NCI-H146 (cell line): ENCODE measurements around the gene MAT2A.
"Not testable (repeated sequence)": the region's sequence is repeated elsewhere in the genome, so short reads cannot be mapped to it uniquely, and the experiment has no call there.

Experiments used
- DNase-seq: peaks from one replicate; lab custom pipeline; 2025; lab: John Stamatoyannopoulos, UW

The MAT2A gene

GRCh38 chr2:85524336-85524908 is 14.5 kb upstream of the MAT2A start:
- DNase-seq: no peak

DNA sequence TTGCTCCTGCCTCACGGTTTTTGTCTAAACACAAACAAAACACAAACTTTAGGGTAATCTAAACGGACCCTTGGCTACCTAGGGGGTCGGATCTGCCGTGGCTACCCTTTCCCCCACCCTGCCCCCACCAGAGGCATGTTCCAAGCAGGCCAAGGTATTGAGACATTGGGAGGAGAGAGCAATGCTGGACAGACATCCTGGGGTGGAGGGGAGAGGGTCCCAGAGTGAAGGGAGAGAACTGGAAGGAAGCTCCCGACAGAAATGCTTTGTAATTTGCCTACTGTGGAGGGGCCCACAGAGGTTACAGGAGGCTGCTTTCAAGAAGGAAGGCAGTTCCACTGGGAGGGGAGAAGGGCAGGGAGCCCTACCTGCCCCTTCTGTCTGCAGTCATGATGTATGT is 13.9 kb upstream of the MAT2A start:
- DNase-seq: no peak

DNA sequence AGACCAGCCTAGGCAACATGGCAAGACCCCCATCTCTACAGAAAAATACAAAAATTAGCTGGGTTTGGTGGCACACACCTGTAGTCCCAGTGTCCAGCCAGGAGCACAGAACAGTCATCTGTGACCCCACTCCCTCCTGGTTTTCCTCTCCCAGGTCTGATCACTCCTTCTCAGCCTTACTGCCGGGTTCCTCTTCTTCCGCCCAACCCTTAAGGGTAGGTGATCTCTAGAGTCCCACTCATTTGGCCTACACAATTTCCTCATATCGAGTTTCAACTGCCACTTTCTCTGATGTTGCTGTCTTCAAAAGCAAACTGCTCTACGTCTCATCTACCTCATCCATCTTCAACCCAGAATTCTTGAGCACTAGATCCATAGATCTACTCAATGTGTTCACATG is 13.4 kb upstream of the MAT2A start:
- DNase-seq: no peak

DNA sequence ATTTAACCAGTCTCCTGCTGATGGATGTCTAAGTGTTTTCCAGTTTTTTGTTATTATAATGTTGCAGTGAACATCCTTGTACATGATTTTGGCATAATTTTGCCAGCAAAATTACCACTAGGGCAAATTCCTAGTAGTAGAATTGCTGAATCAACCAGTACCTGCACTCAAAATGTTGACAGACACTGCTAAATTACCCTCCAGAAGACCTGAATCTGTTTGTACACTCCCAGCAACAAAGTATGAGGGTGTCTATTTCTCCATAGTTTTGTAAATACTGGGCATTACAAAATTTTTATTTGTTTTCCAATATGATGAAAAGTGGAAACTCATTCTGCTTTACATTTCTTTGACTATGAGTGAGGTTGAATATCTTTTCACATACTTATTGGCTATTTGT is 11.2 kb upstream of the MAT2A start:
- DNase-seq: no peak

DNA sequence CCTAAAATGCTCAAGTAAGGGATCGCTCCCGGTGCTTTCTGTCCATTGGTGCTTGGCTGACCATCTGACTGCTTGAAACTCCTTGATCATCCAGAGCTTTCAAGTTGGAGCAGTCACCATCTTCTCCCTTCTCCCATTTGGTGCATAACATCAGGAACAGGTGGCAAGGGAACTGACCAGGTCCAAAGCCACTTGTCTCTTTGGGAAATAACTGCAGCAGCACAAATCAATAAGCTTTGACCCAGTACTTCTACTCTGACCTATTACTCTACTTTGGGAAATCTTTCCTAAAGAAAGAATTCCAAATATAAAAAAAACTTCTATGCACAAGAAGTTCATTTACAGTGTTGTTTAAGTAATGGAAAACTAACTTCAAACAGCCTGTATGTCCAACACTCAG is 10.6 kb upstream of the MAT2A start:
- no peak for DNase-seq

DNA sequence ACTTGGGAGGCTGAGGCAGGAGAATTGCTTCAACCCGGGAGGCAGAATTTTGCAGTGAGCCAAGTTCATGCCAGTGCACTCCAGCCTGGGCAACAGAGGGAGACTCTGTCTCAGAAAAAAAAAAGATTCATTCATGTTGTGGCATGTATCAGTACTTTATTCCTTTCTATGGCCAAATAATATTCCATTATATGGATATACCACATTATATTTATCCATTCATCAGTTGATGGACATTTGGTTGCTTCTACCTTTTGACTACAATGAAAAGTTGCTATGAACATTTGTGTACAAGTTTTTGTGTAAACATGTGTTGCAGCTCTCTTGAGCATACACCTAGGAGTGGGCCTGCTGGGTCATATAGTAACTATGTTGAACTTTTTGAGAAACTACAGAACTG is 9.2 kb upstream of the MAT2A start:
- DNase-seq: no peak

DNA sequence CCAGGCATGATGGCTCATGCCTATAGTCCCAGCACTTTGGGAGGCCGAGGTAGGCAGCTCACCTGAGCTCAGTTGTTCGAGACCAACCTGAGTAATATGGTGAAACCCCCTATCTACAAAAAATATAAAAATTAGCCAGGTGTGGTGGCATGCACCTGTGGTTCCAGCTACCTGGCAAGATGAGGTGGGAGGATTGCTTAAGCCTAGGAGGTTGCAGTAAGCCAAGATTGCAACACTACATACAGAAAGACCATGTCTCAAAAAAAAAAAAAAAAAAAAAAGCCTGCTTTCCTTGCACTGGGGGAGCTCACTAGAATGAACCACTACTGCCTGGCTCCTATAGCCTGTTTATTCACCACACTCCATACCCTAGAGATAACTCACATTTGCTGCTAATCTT is 7.4 kb upstream of the MAT2A start:
- DNase-seq: no peak

- no peak for DNase-seq
Observed at GRCh38 chr2:85534099-85534498, 4.9 kb upstream of the MAT2A start.

DNA sequence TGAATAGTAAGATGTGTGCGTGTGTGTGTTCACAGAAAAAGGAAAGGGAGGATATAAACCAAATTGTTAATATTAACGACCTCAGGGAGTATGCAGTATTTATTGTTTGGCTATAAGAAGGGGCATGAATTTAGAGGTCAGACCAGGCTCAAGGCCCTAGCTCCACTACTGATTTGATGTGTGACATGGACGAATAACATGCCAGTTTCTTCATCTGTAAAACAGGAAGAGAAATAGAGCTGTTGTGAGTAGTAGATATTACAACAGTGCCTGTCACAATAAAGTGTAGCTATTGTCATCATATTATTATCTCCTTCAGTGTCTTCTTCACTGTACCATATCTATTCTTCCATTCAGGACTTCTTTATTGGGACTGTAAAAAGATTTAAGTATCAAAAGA is 4.1 kb upstream of the MAT2A start:
- no peak for DNase-seq

- DNase-seq: no peak
Observed at GRCh38 chr2:85536479-85536878, 2.5 kb upstream of the MAT2A start.

- DNase-seq: peak; percentile 85
Observed at GRCh38 chr2:85537600-85538506, 1.1 kb upstream of the MAT2A start.

- DNase-seq: peak; percentile 68
Observed at GRCh38 chr2:85539361-85540132, 579 bp downstream of the MAT2A start.

GRCh38 chr2:85540133-85540648 is 1.2 kb downstream of the MAT2A start:
- DNase-seq: peak; percentile 42

GRCh38 chr2:85541262-85541661 is 2.3 kb downstream of the MAT2A start:
- no peak for DNase-seq

- DNase-seq: no peak
Observed at GRCh38 chr2:85541753-85542457, 2.9 kb downstream of the MAT2A start.

GRCh38 chr2:85542777-85543176 is 3.8 kb downstream of the MAT2A start:
- DNase-seq: no peak

- DNase-seq: peak; percentile 60
Observed at GRCh38 chr2:85544254-85544691, 5.3 kb downstream of the MAT2A start.

- DNase-seq: not testable (repeated sequence)
Observed at GRCh38 chr2:85544915-85545779, 6.2 kb downstream of the MAT2A start.

GRCh38 chr2:85545780-85546240 is 6.8 kb downstream of the MAT2A start:
- DNase-seq: no peak

- DNase-seq: no peak
Observed at GRCh38 chr2:85547089-85547858, 8.3 kb downstream of the MAT2A start.
